Esophagus squamous epithelium (tissue), 4 donors: ENCODE measurements around the gene NKD1.

Source experiments
- POLR2A ChIP-seq, 4 donors: fragments of 450-650 bp; IDR thresholded peaks; one replicate each; pipeline ENCODE4 v1.6.1; 2017; ENCODE audit warnings: antibody characterized with exemption in 4 of 4, mild to moderate bottlenecking in 4 of 4, moderate library complexity in 3 of 4
- TF ChIP-seq, protein P1 (sequence below), 6 experiments: fragments of 450-650 bp in 4 of 6; fragments of 200-600 bp in 2 of 6; sonication (generic) in 2 of 6; IDR thresholded peaks; one replicate each; pipeline ENCODE4 v1.5.1; 2016 to 2019; ENCODE audit warnings: antibody characterized with exemption in 6 of 6, mild to moderate bottlenecking in 4 of 6, moderate library complexity in 4 of 6

DNA sequence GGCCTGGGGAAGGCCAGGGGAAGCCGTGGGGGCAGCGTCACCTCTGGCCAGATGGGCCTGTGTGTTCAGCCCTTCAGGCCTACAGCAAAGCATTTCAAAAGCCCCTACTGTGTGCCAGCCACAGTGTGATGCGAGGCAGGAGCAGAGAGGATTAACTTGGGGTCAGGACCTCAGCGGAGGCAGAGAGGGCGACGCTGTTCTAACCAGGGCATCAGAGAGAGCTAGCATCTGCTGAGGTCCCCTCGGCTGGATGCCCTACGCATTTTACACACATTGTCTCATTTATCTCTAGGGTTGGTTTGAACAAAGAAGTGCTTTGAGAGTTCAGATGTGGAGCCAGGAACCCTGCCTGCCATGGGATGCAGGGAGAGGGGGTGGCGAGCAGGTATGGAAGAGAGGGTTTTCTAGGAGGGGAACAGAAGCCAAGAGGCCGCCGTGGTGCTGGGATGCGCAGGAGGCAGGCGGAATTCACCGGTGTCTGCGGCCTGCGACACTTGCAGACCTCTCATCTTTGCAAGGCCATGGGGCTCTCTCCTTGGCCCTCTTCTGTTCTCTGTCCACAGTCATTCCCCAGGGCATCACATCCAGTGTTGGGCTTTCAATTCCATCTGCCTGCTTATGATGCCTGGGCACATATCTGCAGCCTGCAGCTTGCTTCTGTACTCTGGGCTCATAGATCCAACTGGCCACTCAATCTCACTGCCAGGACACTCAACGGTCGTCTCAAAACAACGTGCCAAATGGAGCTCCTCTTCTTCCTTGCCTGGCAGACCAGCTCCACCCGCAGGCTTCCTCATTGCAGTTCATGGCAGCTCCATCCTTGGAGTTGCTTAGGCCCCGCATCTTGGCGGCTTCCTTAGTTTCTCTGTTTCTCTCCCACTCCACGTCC lies 8.1 kb upstream of the NKD1 start:
- TF ChIP-seq, protein P1, sequence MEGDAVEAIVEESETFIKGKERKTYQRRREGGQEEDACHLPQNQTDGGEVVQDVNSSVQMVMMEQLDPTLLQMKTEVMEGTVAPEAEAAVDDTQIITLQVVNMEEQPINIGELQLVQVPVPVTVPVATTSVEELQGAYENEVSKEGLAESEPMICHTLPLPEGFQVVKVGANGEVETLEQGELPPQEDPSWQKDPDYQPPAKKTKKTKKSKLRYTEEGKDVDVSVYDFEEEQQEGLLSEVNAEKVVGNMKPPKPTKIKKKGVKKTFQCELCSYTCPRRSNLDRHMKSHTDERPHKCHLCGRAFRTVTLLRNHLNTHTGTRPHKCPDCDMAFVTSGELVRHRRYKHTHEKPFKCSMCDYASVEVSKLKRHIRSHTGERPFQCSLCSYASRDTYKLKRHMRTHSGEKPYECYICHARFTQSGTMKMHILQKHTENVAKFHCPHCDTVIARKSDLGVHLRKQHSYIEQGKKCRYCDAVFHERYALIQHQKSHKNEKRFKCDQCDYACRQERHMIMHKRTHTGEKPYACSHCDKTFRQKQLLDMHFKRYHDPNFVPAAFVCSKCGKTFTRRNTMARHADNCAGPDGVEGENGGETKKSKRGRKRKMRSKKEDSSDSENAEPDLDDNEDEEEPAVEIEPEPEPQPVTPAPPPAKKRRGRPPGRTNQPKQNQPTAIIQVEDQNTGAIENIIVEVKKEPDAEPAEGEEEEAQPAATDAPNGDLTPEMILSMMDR (IDR thresholded peaks at IDR 0.05): no peak
- no peak for TF ChIP-seq POLR2A (IDR thresholded peaks at IDR 0.05)
